ENCODE data around the gene EHMT1.

Gene EHMT1

DNA sequence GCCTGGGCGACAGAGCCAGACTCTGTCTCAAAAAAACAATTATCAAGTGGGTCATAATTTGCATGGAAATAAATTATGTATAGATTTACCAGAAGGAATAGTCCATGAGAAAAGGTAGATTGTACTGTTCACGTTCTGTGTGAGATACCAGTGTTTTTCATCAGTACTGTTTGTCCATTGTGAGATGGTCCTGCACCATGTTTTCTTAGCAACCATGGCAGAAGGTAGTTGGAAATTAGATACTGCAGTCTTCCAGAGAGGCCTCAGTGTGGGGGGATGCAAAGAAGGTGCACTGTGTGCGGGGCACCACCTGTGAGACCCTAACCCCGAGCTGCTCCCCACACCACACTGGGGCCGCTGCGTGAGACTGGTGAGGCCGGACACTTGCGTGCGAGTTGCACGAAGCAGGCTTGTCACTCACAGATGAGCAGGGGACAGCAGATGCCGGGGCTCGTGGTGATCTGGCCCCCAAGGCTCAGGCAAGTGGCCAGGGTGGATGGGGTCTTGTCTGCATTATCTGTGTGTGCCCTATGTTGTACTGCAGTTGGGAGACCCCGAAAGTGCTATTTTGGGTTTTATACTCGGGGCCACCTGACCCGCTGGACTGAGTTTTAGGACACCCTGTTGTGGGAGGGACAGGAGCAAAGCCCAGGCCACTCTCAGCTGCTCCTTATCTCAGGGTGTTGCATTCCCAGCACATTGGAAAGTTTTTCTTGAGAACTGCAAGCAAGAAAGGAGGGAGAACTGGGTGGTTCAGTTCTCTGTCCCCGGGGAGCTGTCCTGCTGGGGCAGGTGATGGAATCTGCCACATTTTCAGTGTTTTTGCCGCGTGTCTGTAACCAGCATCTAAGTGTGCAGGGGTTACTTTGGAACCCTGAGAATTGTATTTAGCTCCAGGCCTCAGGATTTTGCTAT lies 61.9 kb downstream of the EHMT1 start:
- no peak overlapping the region for H3K4me3 ChIP-seq (ENCODE audit: low read length)
- no peak for DNase-seq (ENCODE audit: low read depth)
- no peak for TF ChIP-seq CTCF (conservative IDR thresholded peaks at IDR 0.05; ENCODE audit: low read length)

- no peak overlapping the region for H3K4me3 ChIP-seq (ENCODE audit: low read length)
- DNase-seq (ENCODE audit: low read depth): no peak
- TF ChIP-seq CTCF (conservative IDR thresholded peaks at IDR 0.05; ENCODE audit: low read length): no peak
These were observed 63.8 kb downstream of the EHMT1 start for GRCh38 chr9:137682428-137683105.

DNA sequence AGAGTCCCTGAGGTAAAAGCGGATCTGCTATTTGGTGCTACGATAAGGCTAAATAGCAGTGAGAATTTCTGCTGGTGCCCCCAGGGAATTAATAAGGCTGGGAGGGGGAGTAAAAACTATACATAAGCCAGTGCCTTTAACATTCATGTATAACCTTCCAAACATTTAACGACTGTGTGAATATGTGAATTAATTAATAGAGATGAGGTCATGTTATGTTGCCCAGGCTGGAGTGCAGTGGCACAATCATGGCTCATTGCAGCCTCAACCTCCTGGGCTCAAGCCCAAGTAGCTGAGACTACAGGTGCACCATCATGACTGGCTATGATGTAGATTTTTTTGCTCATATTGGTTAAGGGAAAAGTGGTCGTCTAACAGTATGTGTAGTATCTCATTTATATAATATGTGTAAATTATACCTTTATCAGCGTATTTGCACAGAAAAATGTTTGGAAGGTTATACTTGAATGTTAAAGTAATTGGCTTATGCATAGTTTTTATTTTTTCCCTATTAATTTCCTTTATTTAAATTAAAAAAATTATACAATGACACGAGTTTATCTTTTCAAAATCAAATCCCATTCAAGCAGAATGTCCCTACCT lies 64.6 kb downstream of the EHMT1 start:
- no peak overlapping the region for H3K4me3 ChIP-seq (ENCODE audit: low read length)
- TF ChIP-seq CTCF (conservative IDR thresholded peaks at IDR 0.05; ENCODE audit: low read length): no peak
- no peak for DNase-seq (ENCODE audit: low read depth)

- no peak overlapping the region for H3K4me3 ChIP-seq (ENCODE audit: low read length)
- no peak for DNase-seq (ENCODE audit: low read depth)
- no peak; the same call in 1 of the 2 replicates for TF ChIP-seq CTCF (conservative IDR thresholded peaks at IDR 0.05; ENCODE audit: low read length)
These were observed 66.4 kb downstream of the EHMT1 start for GRCh38 chr9:137685035-137685740.

DNA sequence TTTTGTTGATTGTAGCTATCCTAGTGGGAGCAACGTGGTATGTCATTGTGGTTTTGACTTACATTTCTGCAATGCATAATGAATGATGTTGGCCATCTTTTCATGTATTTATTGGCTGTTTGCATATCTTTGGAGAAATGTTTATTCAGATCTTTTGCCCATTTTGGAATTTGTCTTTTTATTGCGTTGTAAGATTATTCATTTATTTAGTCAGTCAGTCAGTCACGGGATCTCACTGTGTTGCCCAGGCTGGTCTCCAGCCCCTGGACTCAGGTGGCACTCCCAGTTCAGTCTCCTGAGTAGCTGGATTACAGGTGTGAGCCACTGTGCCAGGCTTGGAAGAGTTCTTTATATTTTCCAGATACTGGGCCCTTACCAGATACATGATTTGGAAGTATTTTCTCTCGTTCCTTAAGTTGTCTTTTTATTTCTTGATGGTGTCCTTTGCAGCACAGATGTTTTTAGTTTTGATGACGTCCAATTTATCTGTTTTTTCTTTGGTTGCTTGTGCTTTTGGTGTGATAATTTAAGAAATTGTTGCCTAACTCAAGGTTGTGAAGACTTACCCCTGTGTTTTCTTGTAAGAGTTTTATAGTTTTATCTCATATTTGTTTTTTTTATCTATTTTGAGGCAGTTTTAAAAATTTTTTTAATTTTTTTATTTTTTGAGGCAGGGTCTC lies 67.1 kb downstream of the EHMT1 start:
- TF ChIP-seq CTCF (conservative IDR thresholded peaks at IDR 0.05; ENCODE audit: low read length): no peak
- no peak overlapping the region for H3K4me3 ChIP-seq (ENCODE audit: low read length)
- DNase-seq (ENCODE audit: low read depth): peak; percentile 75

DNA sequence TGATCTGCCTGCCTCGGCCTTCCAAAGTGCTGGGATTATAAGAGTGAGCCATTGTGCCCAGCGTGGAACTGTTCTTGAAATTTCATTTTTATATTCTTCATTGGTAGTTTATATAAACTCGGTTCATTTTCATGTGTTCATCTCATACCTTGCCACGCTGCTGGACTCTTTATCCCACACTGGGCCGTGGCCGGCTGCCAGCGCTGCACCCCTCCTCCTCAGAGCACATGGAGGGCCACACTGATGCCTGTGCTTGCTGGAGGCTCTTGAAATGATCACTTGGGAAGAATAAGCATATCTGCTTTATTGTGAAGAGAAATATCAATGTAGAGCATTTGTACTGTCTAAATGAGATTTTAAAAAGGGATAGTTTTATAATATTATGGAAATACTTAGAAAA lies 69.5 kb downstream of the EHMT1 start:
- TF ChIP-seq CTCF (conservative IDR thresholded peaks at IDR 0.05; ENCODE audit: low read length): no peak
- DNase-seq (ENCODE audit: low read depth): no peak
- H3K4me3 ChIP-seq (ENCODE audit: low read length): no peak overlapping the region
